GM19397 (cell line): ENCODE results near the gene SULT2B1.

Experiments
- ATAC-seq: cut with Tn5 transposase; IDR thresholded peaks from one replicate; pipeline ENCODE4 v1.9.1; 2021; ENCODE audit warnings: mild to moderate bottlenecking, moderate library complexity; ENCODE audit not compliant: unreplicated experiment

The SULT2B1 gene

GRCh38 chr19:48633148-48634035, 81.4 kb downstream of the SULT2B1 start:
- no peak for ATAC-seq

DNA sequence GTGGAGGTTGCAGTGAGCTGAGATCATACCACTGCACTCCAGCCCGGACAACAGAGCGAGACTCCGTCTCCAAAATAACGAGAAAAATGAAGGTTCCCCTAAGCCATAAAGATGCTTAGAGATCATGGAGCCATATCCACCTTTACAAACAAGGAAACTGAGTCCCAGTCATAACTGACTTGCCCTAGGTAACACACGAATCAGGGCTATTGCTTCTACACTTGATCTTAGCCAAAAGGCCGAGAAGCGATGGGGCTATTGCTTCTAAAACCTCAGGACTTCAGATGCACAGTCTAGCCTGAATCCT, 82.0 kb downstream of the SULT2B1 start:
- no peak for ATAC-seq

DNA sequence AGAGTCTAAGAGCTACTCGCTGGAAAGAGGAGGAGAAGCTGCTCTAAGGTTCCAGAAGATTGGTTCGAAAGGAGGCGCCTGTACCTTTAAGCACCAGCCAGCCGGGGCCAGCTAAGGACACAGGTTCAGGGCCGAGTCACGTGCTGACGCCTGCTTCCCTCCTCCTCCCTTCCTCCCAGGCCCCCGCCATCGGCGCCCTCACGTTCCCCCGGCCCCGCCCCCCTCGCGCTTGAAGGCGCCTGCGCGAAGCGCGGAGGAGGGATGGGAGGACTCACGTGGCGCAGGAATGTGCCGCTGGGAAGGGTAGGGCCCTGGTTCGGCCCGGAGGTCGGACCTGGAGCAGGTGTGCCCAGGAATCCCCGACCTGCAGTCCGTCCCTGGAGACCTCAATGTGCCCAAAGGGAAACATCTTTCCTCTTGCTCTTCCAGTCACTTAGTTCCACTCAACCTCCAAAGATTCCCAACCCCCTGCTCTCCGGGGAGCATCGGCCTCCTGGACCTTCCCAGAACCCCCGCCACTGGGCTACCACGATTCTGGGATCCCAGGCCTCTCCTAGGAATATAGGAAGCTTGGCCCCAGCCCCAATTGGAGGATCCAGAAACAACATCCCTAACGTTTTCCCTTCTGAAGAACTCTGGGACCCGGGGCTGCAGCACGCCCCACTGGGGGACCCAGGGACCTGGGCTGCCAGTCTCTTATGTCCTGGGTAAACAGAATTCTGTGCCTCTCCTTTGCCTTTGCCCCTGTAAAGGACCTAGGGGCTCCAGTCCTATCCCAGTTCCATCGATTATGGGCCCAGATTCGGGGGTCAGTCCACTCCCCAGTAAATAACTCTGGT, 82.7 kb downstream of the SULT2B1 start:
- ATAC-seq: peak; percentile 29

- ATAC-seq: peak; percentile 19
Observed at GRCh38 chr19:48635263-48635965, 83.4 kb downstream of the SULT2B1 start.

DNA sequence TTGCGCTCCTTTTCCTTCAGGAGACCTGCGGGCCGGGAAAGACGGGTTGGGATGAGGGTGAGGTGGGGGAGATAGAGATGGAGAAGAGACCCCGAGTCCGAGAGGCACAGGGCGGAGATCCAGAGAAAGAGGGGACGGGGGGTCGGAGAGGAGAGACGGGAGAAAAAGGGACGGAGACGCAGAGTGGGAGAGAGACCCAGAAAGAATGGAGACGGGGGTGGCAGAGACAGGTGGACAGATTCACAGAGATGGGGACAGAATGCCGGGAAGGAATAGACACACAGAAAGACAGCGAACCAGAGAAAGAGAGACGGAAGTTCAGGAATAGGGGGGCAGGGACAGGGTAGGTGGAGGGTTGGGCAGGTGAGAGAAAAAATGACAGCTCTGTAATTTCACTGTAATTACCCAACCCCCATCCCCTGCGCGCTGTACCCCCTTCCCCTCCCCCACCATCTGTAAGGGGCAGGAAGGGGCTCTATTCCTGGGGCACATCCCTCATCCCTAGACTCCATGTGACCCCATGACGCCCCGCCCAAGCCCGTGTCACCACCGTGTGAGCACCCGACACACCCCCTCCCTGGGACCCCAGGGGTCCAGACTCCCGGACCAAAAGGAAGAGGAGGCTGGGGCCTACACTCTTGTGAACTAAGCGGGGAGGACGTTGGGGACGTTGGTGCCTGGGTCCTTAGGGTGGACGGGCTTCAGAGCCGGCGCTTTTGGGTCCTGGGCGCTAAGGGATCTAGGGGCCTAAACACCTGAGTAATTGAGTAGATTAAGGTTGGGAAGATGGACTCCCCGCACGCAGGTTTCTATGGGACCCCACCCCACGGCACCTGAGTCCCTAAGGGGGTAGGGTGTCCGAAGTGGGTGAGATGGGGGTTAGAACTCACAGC, 84.2 kb downstream of the SULT2B1 start:
- no peak for ATAC-seq

GRCh38 chr19:48636859-48637448, 85.0 kb downstream of the SULT2B1 start, which contains the start of gene DBP:
DBP (minus strand) TSS chr19:48637379; CDS start chr19:48636994, 385 bp downstream.
- ATAC-seq: no peak

DNA sequence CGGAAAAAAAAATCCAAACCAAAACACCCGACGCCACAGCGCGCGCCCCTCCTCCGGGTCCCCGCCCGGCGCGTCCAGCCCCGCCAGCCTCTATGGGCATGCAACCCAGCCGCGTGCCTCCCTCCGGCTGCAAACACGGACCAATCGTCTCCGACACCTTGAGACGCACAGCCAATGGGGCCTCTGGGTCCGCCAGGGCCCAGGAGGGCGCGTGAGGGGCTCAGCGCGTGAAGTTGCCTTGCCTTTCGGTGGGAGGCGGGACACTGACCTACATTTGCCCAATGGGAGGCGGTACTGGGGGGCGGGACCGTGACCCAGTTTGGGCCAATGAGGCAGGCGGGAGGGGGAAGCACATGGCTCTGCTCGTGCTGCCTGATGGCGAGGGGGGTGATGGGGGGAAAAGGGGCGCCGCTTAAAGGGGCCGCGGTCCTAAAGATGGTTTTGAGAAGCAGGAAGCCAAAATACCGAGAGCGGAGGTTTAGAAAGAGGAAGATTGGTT, 85.5 kb downstream of the SULT2B1 start:
- peak; percentile 76 for ATAC-seq

DNA sequence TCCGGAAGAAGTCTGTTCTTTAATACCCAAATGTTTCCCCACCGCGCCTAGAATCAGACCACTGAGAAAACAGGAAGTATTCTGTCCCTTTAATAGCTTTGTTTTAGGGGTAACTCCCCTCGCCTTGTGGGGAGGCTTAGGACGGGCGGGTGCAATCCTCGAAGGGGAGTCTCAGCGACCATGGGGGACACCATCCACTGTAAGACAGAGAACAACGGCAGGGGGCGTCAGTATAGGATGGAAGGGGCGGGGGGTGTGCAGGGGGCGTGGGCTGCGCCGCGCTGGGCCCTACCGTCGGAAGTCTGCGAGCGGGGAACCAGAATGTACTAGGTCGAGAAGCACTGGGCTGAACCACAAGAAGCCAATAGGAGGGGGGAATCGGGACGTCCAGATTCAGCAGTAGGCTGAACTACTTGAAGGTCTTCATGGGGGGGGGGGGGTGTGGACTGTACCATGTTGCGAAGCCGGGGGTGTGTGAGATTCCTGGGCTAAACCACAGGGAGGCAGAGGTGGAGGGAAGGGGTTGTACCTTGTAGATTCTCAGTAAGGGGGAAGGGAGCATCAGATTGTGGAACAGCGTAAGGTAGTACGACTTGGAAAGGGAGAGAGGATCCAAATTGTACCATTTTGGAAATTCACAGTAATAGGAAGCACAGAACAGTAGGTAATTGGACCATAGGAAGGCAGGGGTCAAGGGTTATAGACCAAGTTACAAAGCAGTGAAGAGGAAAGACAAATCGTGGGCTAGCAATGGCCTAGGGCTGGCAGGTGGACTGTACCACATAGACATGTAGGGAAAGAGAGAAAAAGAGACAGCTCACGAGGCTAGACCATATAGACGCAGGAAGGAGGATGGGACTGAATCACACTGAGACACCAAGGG, 86.2 kb downstream of the SULT2B1 start:
- peak; percentile 3 for ATAC-seq

- ATAC-seq: no peak
Observed at GRCh38 chr19:48638831-48639381, 86.9 kb downstream of the SULT2B1 start.

DNA sequence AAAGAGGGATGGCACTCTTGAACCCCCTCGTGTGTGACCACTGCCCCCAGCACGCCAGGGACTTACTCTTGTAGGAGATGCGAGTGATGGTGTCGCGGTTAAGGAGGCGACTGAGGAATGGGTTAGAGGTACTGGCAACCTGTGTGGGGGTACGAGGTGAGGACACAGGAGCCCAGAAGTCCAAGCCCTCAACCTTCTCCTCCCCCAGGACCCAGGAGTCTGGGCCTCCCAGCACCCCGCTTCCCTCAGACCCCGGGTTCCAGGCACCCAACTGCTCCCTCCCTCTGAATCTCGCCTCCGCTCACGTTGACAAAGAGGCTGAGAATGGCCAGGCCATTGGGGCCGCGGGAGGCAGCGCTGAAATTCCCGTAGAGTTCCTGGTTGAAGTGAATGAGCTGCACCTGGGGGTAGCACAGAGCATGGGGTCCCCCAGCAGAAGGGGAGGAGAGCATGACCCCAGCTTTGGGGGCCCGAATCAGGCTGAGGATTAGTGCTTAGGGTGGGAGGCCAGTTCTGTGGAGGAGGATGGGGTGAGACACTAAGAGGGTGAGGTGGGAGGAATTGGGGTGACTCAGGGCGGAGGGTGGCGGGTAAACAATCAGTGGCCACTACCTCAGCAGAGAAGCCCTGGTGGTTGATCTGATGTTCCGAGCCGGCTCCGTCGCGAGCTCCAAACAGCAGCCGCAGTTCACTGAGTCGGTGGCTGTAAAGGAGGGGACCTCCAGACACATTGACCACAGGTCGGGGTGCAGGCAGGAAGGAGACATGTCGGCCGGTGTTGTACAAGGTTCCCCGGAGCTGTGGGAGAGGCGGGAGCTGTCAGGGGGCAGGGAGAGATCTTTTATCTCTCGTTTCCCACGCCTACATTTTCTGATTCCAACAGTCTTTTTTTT, 87.8 kb downstream of the SULT2B1 start:
- no peak for ATAC-seq

GRCh38 chr19:48641850-48642249, 89.9 kb downstream of the SULT2B1 start:
- ATAC-seq: no peak

GRCh38 chr19:48642862-48643261, 90.9 kb downstream of the SULT2B1 start:
- no peak for ATAC-seq

GRCh38 chr19:48644355-48644754, 92.4 kb downstream of the SULT2B1 start:
- no peak for ATAC-seq

GRCh38 chr19:48644839-48645619, 93.1 kb downstream of the SULT2B1 start:
- no peak for ATAC-seq

GRCh38 chr19:48645620-48646000, 93.6 kb downstream of the SULT2B1 start:
- no peak for ATAC-seq

GRCh38 chr19:48646001-48646721, 94.2 kb downstream of the SULT2B1 start, which contains the start of gene CA11:
CA11 (minus strand) TSS chr19:48646187; CDS start chr19:48645632, 555 bp downstream.
- peak; percentile 81 for ATAC-seq
